ENCODE data around the gene TNFSF13B. TPM values are rescaled to one million over a fixed set of nuclear protein-coding genes. Genes with fewer than 3 reads are reported as not detected.

Gene TNFSF13B
- total RNA-seq, 1 donor from 2014 or later: 2.1 TPM

GRCh38 chr13:108315991-108316390 is 46.5 kb downstream of the TNFSF13B start:
- Mint-ChIP-seq H3K36me3 (no peaks in the 10 kb centered on the region), H3K4me1 (peaks cover 7% of the 10 kb centered on the region), H3K9me3 (peaks cover 4% of the 10 kb centered on the region), H3K27me3 (ENCODE audit: low read depth) (no peaks in the 10 kb centered on the region), H3K27ac (no peak overlapping the region), H3K4me3 (no peak overlapping the region)
- no peak for DNase-seq (ENCODE audit: low spot score in 2 of 2, unreplicated experiment in 2 of 2)
- TF ChIP-seq CTCF (IDR thresholded peaks at IDR 0.05; ENCODE audit: unreplicated experiment): no peak

- H3K36me3 Mint-ChIP-seq: no peaks in the 10 kb centered on the region
- TF ChIP-seq CTCF (IDR thresholded peaks at IDR 0.05; ENCODE audit: unreplicated experiment): no peak
- peaks cover 4% of the 10 kb centered on the region for H3K9me3 Mint-ChIP-seq
- DNase-seq (ENCODE audit: low spot score in 2 of 2, unreplicated experiment in 2 of 2): no peak
- no peak overlapping the region for H3K4me3 Mint-ChIP-seq
- H3K4me1 Mint-ChIP-seq: peaks cover 7% of the 10 kb centered on the region
- peaks cover 2% of the 10 kb centered on the region for H3K27me3 Mint-ChIP-seq (ENCODE audit: low read depth)
- no peak overlapping the region for H3K27ac Mint-ChIP-seq
Observed at GRCh38 chr13:108316413-108316812, 46.9 kb downstream of the TNFSF13B start.

GRCh38 chr13:108322206-108322824 is 52.8 kb downstream of the TNFSF13B start:
- DNase-seq (ENCODE audit: low spot score in 2 of 2, unreplicated experiment in 2 of 2): no peak
- H3K27ac Mint-ChIP-seq: no peak overlapping the region
- peaks cover 9% of the 10 kb centered on the region for H3K27me3 Mint-ChIP-seq (ENCODE audit: low read depth)
- no peaks in the 10 kb centered on the region for H3K4me1 Mint-ChIP-seq
- no peak overlapping the region for H3K4me3 Mint-ChIP-seq
- no peaks in the 10 kb centered on the region for H3K9me3 Mint-ChIP-seq
- peak; percentile 87 for TF ChIP-seq CTCF (IDR thresholded peaks at IDR 0.05; ENCODE audit: unreplicated experiment)
- H3K36me3 Mint-ChIP-seq: no peaks in the 10 kb centered on the region

- no peaks in the 10 kb centered on the region for H3K4me1 Mint-ChIP-seq
- TF ChIP-seq CTCF (IDR thresholded peaks at IDR 0.05; ENCODE audit: unreplicated experiment): no peak
- H3K4me3 Mint-ChIP-seq: no peak overlapping the region
- H3K27ac Mint-ChIP-seq: no peak overlapping the region
- DNase-seq (ENCODE audit: low spot score in 2 of 2, unreplicated experiment in 2 of 2): no peak
- no peaks in the 10 kb centered on the region for H3K36me3 Mint-ChIP-seq
- H3K9me3 Mint-ChIP-seq: no peaks in the 10 kb centered on the region
- H3K27me3 Mint-ChIP-seq (ENCODE audit: low read depth): peaks cover 9% of the 10 kb centered on the region
Observed at GRCh38 chr13:108323031-108323430, 53.5 kb downstream of the TNFSF13B start.

- H3K27me3 Mint-ChIP-seq (ENCODE audit: low read depth): peaks cover 16% of the 10 kb centered on the region
Observed at GRCh38 chr13:108325863-108326262, 56.3 kb downstream of the TNFSF13B start.

More at GRCh38 chr13:108325863-108326262, 56.3 kb downstream of the TNFSF13B start:
- H3K36me3 Mint-ChIP-seq: no peaks in the 10 kb centered on the region
- H3K9me3 Mint-ChIP-seq: no peaks in the 10 kb centered on the region
- DNase-seq (ENCODE audit: low spot score in 2 of 2, unreplicated experiment in 2 of 2): no peak
- H3K27ac Mint-ChIP-seq: no peak overlapping the region
- TF ChIP-seq CTCF (IDR thresholded peaks at IDR 0.05; ENCODE audit: unreplicated experiment): no peak
- no peak overlapping the region for H3K4me3 Mint-ChIP-seq
- no peaks in the 10 kb centered on the region for H3K4me1 Mint-ChIP-seq
